ENCODE results near the gene IMPDH1.

Gene IMPDH1

DNA sequence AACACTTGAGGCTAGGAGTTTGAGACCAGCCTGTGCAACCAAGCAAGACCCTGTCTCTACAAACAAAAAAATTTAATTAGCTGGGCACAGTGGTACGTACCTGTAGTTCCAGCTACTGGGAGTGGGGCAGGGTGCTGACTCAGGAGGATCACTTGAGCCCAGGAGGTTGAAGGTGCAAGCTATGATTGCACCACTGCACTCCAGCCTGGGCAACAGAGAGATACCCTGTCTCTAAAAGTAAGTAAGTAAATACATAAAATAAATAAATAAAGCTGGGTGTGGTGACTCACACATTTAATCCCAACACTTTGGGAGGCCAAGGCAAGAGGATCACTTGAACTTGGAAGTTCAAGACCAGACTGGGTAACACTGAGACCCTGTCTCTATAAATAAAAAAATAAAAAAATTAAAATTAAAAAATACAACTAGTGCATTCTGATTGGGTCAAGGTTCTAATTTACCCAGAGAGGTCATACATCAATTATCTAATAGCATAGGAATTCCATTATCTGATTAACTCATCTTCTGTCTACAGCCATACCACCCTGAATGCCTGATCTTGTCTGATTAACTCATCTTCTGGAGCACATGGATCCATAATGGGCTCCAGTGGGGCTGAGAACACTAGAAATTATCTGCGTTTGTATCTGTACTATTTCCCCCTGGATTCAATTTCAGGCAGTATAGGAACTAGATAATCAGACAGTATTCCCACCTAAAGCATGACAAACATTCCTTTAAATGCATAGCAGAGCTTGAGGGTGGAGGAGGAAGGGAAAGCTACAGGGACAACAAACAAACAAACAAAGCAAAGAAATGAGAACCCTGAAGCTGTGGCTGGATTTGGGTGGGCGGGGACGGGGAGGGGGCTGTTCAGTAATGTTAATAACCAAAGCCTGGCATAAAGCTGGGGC is 24.9 kb upstream of the IMPDH1 start:
- no peak for DNase-seq

DNA sequence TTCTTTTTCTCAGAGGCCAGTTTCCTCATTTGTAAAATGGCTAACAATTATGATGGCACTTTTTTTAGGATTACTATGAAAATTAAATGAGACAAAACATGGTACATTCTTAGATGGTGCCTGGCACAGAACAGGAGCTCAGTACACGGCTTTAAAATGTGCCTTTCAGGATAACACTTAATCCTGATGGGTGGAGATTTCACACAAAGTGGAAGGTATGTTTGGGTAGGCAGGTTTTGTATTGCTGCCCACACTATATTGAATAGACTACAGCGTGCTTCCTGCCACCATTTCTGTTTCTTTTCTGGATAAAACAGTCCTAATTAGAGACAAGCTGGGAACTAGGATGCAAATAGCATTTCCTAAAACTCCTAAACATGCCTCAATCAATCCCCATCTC is 22.0 kb upstream of the IMPDH1 start:
- DNase-seq, result no peak

DNA sequence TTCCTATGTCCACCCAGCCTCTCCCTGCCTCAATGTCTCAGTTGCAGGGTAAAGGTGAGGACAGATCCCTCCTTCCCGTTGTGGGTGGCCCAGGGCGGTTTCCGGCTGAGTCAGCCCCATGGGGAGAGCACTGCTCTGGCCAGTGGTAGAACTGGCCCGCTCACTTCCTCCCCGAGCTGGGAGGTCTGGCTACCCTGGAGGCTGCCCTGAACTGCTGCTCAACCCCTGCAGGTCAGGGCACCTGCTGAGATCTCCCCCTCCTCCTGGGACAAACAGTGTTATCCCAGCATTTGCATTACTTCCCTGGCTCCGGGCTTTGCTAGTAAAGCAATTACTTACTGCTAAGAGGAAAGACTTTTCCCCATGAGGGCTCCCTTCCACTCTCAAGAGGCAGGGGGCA is 21.4 kb upstream of the IMPDH1 start:
- DNase-seq, result no peak

DNA sequence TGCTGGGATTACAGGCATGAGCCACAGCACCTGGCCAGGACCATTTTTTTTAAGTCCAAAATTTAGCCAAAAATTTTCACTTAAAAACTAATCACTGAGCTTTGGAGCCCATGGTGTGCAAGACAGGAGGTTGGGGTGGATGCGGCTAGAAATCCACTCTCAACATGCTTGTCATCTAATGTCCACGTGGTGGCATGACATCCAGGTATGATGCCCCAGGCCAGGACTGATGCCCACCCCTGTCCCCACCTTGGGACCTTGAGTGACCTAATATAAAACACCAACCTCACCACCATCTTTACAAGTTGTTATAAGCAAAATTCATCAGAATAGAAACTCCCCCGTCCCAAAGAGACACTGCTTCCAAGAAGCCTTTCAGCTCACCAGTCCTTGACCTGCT is 20.4 kb upstream of the IMPDH1 start:
- no peak for DNase-seq

DNA sequence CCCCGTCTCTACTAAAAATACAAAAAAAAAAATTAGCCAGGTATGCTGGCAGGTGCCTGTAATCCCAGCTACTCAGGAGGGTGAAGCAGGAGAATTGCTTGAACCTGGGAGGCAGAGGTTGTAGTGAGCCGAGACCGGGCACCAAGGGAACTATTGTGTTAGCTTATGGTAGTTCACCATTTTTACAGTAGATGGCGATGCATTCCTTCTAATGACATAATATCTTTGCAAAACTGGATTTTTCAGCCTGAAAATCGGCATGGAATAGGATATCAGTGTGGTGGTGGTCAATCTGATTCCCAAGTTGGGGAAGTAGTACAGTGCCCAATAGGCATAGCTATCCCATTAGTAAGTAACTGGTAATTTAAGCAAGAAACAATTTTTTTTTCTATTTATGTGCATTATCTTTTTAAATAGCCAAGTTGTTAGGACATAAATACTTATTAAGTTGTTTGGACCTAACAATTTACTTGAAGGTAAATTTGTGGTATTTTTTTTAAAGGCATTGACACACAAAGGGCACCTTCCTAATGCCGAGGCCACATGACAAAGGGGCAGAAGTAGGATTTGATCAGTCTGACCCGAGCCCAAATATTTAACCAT is 17.6 kb upstream of the IMPDH1 start:
- DNase-seq, result peak; percentile 79

DNA sequence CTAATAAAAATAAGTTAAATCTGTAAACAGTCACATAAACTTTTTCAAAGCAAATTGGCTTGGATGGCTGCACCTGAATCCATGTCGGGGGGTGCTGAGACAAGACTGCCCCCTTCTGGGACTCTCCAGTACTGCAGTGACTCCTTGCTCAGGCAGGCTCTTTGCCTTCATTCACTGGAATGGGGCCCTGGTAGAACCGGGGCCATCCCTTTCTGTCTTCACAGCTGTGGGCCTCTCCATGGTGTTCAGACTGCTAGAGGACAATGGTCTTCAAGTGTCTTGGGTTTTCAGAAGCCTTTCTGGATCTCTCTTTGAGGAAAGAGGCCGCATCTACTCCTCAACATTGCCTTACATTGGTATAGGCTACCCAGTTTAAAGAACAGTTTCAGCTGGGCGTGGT is 16.1 kb upstream of the IMPDH1 start:
- peak; percentile 73 for DNase-seq

DNA sequence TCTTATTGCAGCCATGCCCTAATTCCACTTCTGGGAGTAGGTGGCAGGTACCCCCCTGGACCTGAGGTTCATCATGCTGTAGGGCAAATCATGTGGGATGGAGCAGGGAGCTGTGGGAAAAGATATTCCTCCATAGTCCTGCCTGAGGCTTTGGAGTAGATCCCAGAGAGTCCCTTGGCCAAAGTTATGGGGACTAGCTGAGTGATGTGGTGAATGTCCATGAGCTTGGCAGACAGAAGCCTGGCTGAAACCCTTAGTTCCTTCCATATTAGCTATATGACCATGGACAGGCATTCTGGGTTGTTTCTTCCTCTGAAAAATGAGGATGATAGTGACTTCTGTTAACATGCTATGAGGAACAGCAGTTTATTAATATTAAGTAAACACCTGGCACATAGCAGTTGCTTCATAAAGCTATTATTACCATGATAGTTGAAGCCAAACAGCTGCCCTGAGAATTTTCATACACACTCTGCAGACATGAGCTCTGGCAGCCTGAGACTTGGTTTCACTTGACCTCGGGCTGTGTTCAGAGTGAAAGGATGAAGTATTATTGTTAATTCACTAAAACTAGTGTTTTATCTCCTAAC is 15.0 kb upstream of the IMPDH1 start:
- DNase-seq, result no peak

DNA sequence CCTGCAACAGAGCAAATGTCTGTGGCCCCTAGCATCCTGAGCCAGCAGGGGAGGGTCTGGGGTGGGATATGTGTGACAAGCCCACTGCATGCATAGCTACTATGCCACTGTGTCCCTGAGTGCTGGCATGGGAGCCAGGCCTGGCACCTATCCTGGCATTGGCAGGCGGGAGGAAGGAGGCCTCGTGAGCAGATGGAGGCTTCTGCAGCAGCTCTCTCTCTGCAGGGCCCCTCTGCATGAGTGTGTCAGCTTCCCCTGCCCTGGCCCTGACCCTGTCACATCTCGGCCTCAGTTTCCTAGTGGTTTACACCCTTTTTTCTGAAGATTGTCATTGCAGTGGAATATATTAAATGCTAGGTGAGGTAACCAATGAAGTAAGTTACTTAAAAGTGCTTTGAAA is 13.1 kb upstream of the IMPDH1 start:
- no peak for DNase-seq

DNA sequence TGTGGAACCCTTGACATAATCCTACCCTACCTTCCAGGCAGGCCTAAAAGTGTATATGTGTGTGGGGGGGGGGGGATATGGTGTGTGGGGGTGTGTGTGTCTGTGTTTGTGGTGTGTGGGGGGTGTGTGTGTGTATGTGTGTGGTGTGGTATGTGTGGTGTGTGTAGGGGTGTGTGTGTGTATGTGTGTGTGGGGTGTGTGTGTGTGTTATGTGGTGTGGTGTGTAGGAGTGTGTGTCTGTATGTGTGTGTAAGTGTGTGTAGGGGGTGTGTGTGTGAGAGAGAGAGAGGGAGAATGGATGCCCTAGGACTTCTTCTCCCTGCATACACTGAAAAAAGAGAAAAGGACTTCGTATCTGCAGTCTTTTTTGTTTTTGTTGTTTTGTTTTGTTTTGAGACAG is 12.3 kb upstream of the IMPDH1 start:
- DNase-seq, result no peak

DNA sequence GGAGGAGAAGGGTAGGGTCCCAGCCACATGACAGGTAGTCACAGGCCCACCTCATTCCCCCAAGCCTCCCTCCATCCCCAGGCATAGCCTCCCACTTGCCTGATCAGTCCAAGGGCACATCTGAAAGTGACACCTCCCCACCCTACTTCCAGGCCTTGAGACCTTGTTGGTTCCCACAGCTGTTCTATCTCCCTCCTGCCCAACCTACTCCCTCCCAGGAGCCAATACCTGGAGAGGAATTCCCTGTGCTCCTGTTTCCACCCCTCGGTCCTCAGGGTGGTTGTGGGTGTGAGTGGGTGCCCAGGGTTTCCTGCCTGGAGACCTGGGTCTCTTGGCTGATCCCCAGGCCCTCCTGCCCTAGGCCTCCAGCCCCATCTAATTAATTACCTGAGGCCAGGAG is 11.6 kb upstream of the IMPDH1 start:
- DNase-seq, result no peak

DNA sequence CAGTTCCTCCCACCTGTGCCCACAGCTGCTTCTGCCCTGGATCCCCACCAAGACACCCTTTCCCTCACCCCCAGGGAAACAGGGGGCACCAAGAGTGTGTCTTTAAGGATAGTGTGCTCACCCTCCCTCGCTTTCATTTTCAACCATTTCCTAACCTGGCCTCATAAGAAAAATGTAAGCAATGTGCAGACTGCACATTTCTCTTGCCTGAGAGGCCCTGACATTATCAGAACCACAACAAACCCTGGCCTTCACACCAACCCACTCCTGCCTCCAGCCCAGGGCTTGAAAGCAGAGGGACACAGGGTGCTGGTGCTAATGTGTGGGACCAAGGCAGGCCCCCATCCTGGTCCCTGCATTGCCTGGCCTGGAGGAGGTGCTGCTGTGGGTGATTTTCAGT is 11.0 kb upstream of the IMPDH1 start:
- no peak for DNase-seq

DNA sequence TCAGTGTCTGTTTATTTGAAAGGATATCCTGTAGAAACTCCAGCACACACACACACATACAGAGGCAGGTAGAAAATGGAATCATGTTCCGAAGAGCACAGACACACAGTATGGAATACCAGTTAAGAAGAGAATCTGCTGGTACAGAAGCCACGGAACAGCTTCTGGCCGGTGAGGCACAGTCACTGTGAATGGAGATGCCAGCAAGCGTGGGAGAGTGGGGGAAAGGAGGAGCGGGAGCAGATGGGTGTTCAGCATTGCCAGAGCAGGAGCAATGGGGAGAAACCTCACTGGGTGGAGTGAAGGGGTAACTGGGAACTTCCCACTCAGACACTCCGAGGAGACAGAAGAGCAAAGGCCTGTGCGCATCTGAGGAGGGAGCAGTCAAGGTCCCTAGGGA is 9.5 kb upstream of the IMPDH1 start:
- no peak for DNase-seq

DNA sequence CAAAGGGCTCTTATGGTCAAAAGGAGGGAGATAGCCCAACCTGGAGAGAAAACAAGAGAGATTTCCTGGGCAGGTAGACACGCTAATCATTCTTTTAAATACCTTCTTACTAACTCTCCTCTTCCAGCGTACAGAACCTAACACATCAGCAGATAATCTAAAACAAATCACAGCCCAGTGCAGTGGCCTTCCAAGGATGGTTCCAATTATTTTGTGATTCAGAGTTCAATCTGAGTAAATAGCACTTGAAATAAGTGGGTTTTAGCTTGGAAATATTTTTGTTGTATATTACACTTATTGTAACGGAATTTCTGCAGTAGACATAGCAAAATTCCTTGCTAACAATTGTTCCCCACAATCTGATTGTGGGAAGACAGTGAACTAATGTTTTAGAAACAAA is 7.3 kb upstream of the IMPDH1 start:
- no peak for DNase-seq

DNA sequence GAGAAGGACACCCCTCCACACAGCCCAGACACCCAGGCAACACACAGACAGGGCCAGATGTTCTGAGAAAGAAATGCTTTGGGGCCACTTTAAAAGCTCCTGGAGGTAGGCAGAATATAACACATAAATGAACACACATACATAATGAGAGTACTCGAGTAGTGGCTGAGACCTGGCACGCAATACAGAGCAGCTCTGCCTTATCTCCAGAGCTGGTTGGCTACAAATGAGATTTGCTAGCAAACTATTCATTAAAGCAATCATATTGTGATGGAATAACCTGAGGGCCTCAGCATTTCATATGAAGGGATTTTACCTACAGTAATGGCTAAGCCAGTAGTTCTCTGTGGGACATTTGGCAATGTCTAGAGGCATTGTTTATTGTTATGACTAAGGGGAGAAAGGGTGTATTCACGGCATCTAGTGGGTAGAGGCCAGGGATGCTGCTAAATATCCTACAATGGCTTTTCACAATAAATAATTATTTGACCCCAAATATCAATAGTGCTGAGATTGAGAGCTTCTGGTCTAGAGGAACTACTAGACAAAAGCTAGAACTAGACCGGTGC is 5.5 kb upstream of the IMPDH1 start:
- DNase-seq, result no peak

DNA sequence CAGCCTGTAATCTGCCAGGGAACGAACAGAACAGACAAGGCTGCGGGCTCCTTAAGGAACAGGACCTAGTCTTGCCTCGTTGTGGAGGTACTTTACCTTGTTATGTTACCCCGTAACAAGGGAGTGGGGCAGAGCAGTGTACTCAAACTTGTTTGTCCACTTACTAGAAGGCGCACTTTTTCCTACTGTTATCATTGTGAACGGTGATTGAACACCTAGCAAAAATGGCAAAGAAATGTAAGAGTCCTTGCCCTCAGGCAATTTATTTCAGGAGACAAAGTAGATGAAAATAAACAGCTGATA is 620 bp upstream of the IMPDH1 start:
- no peak for DNase-seq

DNA sequence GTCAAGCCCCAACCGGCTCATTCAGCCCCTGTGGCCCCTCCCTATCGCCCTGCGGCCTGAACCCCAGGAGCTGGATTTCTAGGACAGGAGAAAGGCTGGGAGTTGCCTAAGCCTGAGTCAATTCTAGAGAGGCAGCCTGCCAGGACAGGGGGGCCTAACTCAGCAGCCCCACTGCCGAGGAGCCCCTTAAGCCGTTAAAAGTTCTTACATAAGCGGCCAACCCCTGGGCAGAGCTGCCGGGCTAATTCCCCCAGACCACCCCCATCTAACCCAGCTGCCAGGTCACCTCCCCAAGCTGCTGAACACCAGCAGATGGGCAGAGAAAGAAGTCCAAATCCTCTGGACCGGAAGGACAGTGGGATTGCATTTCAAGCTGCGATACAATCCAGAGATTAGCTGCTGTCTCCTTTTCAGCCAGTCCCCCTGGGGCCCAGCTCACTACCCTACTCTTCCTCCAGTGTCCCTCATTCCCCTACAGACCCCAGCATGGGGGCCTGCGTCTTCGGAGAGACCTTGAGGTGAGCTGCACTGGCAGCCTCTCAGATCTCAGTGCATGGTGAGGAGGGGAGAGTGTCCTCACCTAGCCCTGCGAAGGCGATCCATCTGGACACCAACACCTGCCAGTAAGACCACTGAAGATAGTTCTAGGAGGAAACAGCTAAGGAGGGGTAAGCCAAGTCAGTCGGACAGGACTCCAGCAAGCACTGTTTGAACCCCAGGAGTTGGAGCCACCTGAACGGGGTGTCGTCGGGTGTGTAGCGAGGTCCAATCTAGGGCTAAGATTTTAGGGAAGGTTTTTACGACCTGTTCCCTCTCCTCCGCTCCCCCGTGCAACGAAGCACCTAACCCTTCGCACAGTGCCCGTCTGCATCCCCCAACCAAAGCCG is 830 bp downstream of the IMPDH1 start:
- DNase-seq, result no peak

DNA sequence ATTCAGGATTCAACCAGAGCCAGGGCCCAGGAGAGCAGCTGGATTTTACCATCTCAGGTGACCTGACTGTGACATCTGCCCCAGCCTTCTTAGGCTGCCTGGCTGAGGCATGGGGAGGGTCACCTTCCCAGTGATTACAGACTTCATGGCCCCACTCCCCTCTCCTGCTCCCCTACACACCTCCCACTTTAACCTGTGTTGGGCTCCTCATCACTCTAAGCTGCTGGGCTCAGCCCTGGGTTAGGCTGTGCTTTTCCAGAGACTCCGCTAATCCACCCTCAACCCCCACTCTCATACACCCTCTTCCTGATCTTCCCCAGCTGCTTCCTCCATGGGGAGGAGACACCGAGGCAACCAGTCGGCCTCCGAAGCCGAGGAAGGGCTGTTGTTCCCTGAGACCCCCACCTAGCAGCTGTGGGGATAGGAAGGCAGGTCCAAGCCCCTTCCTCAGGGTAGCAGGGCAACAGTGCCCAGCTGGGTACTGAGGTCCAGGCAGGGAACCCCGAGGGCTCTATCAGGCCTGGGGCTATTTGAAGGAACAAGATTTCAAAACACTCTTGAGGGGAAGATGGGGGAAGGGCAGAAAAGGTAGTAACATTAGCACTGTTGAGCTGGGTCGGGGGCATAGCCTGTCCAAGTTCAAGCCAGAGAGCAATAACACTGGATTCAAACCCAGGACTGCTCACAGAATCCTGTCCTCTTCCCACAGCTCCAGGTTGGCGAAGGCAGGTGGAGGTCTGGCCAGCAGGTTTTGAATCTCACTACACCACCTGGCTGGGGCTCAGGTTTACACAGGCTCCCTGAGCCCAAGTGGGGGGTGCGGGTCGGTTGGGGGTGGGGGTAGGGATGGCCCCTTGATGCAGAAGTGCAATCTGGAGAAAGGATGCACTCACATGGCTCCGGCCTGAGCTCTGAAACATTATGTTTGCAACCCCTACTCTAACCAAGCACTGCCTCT is 1.8 kb downstream of the IMPDH1 start:
- DNase-seq, result no peak

DNA sequence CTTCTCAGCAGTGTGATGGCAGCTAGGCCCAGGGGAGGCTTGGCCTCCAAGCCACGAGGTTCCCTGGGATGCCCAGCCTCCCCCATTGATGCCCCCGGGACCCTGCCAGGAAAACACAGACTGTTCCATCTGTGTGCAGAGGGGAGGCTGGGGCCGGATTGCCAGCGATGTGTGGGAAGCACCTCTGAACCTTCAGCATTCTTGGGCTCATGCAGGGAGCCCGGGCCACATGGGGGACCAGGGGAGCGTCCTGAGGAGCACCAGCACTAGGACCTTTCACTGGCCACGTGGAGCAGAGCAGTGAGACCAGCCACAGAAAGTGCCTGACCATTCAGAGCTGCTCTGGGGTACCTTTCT is 2.6 kb downstream of the IMPDH1 start:
- DNase-seq, result no peak

DNA sequence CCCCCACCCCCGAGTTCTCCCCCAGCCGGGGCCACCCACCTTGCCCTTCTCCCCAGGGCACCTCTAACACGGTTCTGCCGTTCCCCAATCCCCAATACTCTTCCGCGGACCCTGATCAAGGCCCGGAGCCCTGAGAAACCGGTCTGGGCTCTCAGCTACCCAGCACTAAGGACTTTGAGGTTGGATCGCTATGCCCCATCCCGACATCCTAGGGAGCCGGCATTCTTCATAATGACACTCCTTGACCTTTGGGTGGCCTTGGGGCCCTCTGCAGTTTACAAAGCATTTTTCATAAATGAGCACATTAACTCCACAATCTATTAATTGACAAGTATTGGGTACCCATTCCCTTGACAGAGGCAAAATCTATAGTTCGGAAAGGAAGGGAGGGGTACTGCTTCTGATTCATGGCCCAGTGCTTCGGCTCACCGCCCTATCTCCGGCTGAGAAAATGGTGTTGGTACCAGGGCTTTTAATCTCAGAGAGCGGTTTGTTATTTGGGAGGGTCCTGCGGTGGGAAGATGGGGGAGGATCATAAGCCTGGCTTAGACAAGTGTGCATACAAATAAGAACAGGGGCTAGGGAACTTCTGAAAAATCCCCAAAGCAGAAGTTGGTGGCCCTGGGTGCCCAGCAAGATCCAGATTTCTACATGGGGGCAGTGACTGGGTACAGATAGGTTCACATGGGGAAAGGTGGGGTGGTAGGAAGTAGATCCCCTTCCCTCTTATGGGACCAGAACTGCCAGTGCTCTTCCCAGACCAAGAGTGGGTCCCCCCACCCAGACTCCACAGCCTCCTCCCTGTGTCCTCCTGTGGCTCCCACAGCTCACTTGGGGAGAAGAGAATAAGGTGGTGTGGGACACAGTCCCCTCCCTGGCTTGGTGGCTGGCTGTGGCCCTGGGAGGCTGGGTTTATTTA is 3.2 kb downstream of the IMPDH1 start:
- no peak for DNase-seq

DNA sequence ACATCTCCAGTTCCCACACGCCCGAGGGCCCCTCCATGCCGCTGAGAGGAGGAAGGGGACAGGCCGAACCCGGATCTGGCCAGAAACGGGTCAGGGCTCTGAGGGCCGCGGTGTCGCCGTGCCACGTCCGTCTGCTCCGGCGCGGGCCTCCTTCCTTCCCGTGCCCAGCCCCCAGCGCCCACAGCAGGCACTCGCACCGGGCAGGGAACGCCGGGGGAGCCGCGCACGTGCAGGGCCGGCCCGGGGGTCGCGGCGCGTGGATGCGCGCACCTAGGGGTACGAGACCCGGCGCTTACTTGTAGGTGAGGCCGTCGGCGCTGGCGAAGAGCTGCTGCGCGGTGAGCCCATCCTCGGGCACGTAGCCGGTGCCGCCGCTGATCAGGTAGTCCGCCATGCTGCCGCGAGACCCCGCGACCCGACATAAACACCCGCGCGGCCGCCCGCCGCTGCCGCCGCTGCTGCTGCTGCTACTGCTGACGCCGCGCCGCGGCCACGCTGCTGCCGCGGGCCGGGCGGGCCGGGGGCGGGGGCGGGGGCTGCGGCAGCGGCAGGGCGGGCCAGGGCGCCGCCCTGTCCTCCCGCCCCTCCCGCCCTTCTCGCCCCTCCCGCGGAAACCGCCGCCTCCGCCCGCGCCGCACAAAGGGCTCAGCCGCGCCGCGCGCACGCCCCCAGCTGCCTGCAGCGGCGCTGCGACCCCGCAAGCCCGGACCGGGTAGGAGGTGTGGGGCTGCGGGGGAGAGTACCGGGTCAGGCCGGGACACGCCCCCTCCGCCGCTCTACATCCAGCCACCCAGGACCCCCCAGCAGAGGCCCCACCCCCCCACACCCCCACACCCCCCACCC is 4.1 kb downstream of the IMPDH1 start:
- no peak for DNase-seq
